ENCODE data around the gene KCND1.

Gene KCND1

DNA sequence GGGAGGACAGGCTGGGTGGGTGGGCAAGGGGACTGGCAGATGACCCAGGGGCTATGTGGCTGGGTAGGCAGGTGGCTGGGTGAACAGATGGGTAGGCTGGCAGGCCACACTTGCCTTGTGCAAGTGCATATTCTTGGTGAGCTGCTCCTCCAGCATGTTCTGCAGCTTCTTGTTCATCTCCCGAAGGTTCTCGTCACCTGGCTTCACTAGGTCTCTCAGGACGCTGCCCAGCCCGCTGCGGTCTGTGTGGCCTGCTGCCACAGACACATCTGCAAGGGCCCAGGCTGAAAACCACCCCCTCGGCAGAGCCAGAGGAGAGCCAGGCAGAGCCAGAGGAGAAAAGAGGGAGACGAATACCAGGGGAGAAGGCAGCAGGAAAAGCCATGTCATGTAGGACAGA is 3.4 kb upstream of the KCND1 start:
- DNase-seq (ENCODE audit: low spot score): no peak

- DNase-seq (ENCODE audit: low spot score): no peak
Measured at GRCh38 chrX:48974574-48974973, 2.9 kb upstream of the KCND1 start.

- DNase-seq (ENCODE audit: low spot score): no peak
Measured at GRCh38 chrX:48974033-48974432, 2.4 kb upstream of the KCND1 start.

GRCh38 chrX:48972220-48973164 is 848 bp upstream of the KCND1 start:
- DNase-seq (ENCODE audit: low spot score): peak; percentile 66

GRCh38 chrX:48969471-48969870 is 2.2 kb downstream of the KCND1 start:
- DNase-seq (ENCODE audit: low spot score): no peak

GRCh38 chrX:48968377-48968776 is 3.3 kb downstream of the KCND1 start:
- DNase-seq (ENCODE audit: low spot score): no peak

DNA sequence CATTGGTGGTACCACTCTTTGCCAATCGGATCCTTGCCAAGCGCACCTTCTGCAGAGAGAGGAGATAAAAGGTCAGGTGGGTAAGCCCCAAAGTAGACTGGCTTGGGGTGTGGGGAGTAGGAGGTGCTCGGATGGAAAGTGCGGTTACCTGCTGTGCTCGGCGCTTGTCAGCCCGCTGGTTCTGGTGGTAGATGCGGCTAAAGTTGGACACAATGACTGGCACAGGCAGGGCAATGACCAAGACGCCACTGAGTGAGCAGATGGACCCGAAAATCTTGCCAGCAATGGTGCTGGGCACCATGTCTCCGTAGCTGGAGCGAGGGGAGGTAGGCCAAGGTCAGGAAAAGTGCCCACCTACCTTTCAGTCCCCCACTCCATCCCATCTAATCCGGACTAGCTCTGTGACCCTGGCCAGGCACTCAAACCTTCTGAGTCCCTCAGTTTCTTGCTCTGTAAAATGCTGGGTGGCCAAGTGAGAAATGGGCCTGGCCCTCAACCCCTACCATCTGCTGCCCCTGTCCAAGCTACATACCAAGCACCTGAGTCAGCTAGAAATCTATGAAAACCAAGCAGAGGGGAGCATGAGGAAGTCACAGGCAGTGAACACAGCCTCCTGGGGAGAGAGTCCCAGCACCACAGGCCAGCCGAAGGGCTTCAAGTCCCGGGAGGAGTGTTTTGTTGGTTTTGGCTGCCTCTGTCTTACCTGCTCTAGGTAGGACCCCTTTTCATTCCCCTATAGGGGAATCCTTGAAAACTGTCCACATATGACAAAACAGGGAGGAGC is 4.7 kb downstream of the KCND1 start:
- no peak for DNase-seq (ENCODE audit: low spot score)

GRCh38 chrX:48965959-48966358 is 5.7 kb downstream of the KCND1 start:
- DNase-seq (ENCODE audit: low spot score): no peak

GRCh38 chrX:48961585-48962091 is 10.0 kb downstream of the KCND1 start:
- no peak for DNase-seq (ENCODE audit: low spot score)

DNA sequence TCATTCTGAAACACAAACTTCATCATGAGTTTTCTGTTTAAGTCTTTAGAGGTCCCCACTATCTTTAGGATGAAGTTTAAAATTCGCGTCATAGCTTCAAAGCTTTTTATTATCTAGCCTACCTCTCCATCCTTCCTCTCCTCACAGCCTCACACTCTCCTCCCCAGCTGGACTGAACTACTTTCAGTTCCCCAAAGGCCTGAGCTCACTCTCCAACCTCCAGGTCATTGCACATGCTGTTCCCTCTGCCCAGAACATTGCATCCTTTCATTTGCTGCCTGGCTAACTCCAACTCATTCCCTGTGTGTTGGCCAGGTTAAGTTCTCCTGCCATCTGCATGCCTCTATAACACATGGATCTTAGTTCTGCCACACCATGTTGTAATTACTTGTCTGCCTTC is 11.4 kb downstream of the KCND1 start:
- no peak for DNase-seq (ENCODE audit: low spot score)

- no peak for DNase-seq (ENCODE audit: low spot score)
Measured at GRCh38 chrX:48958635-48959094, 13.0 kb downstream of the KCND1 start.

DNA sequence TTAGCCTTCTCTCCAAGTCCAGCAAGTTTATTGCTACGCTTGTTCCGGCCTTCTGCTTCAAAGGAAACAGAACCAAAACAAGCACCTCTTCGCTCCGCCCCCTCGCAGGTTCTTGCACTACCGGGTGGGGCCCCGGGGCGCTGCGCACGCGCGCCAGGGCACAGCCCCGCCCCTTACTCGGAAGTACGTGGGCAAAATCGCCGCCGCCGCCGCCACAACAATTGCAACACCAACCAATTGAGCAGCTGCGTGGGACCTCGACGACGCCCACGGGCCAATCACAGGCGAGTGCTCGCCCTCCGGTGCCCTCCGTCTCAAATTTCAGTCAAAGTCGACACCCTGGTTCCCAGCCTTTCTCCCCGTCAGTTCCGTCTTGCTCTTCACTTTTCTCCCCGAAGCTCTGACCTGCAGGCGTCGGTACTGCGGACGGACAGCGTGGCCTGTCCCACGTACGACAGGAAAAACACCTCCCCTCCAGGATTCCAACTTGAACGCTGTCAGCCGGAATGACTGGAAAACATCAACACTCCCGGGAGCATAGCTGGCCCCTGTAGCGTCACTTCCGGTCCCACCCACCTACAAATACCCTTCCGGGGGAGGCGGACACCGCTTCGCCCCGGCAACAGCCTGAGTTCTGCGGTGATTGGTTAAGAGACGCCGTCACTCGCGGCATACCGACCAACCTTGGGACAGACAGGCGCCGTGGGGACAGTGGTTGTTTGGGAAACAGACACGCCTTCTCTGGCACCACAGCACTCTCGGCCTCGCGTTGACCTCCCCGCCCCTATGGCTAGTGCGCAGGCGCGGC is 13.6 kb downstream of the KCND1 start:
- peak; percentile 97 for DNase-seq (ENCODE audit: low spot score)

DNA sequence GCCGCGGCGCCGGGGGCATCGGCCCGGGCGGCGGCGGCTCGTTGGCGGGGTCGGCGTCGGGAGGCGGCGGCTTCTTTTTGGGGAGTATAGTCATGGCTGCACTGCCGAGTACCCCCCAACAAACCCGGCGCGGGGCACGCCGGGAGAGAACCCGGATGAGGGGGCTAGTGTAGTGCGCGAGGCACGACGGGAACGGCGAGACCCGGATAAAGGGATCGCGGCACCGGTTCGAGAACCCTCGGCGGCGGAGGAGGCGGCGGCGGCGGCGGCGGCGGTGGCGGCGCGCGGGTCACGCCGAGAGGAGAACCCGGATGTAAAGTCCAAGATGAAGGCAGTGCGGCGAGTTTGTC is 14.2 kb downstream of the KCND1 start, which contains the start of gene OTUD5:
Gene OTUD5 (minus strand): TSS at position 131 of the 350 bp plus-strand sequence. CDS start 37 bp downstream, at position 94.
- DNase-seq (ENCODE audit: low spot score): no peak

DNA sequence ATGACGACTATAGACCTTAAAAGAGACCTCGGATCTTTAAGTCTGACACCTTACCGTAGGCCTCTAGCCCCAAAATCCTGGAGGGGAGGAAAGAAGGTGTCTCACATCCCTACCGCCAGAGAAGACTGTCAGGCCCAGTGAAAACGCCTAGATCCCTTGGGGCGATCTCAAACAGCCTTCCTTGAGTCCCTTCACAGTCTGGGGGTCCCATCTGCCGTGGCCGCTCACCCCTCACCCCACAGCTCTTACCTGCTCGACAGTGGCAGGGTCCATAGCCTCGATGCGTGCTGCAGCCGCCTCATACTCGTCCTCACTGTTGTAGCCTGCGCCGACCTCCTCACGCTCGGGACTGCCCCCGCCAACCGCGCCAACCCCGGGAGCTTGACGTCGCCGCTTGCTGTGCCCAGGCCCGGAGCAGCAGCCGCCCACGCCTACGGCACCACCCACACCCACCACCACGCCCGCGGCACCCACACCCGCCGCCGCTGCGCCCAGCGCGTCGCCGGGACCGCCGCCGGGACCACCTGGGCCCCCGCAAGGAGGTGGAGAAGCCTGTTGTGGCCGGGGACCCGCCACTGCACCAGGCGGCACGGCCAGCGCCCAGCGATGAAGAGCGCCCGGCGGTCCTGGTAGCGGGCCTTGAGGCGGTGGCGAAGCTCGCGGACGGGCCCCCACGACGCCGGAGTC is 14.8 kb downstream of the KCND1 start:
- no peak for DNase-seq (ENCODE audit: low spot score)

DNA sequence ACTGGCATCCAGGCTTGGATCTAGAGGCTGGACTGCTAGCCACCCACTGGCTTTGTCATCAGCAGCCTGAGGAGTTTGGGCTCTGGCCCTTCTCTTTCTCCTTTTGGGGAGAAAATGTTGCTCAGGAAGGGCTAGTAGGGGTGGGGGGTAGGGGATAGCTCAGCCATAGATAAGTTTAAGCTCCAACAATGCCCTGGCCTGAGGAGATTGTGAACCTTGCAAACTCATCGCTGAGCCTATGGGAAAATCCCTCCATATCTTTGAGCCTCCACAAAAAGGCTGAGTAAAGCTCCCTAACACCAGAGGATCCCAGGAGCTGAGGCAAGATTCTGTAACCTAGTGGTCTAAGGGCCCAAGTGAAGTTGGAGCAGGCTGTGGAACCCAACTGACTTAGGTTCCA is 23.1 kb downstream of the KCND1 start:
- DNase-seq (ENCODE audit: low spot score): no peak

DNA sequence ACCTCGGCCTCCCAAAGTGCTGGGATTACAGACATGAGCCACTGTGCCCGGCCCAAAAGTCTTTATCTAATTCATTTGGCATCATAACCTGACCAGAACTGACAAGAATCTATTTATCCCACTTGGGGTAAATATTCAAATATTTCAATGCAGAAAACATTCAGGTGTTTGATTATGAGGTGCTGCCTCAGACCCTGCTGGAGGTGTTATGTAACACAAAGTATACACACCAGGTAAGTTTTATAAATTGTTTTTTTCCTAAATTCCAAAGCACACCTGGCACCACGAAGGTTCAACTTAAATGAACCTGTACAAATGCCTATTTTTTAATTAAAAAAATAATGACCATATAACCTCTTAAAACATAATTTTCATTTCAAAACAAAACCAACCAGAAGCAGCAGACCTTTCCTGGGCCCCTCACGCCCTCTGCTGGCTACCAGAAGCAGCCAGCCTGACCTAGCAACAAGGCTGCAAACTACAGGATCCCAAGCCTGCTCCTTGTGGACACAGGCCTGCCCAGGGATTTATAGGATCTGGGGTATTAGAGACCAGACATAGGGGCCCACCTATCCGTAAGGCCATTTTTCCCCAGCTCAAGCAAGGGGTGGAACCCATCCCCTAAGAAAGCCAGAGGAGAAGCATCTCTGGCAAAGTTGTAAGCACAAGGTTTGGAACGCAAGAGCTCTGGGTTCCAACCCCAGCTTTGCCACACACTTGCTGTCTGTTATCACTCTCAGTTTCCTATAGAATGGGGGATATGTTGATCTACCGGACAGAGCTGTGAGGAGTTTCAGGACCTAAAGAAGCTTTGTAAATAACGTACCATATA is 25.9 kb downstream of the KCND1 start:
- DNase-seq (ENCODE audit: low spot score): peak; percentile 35

DNA sequence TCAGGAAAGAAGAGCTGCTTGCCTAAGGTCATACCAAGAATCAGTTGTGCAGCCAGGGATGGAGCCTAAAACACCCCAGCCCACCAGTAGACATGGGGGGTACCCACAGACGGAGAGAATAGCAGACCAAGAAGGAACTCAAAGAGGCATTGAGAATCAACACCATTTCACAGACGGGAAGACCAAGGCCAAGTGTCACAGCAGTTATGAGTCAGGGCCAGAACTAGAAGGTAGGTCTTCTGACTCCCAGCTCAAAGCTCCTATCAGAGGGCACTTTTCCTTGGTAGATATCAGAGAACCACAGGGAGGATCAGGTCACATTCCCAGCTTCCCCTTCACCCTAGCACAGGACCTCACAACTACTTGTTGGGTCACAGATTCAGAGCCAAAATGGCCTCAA is 28.7 kb downstream of the KCND1 start:
- no peak for DNase-seq (ENCODE audit: low spot score)

- no peak for DNase-seq (ENCODE audit: low spot score)
Measured at GRCh38 chrX:48940404-48940955, 31.2 kb downstream of the KCND1 start.

DNA sequence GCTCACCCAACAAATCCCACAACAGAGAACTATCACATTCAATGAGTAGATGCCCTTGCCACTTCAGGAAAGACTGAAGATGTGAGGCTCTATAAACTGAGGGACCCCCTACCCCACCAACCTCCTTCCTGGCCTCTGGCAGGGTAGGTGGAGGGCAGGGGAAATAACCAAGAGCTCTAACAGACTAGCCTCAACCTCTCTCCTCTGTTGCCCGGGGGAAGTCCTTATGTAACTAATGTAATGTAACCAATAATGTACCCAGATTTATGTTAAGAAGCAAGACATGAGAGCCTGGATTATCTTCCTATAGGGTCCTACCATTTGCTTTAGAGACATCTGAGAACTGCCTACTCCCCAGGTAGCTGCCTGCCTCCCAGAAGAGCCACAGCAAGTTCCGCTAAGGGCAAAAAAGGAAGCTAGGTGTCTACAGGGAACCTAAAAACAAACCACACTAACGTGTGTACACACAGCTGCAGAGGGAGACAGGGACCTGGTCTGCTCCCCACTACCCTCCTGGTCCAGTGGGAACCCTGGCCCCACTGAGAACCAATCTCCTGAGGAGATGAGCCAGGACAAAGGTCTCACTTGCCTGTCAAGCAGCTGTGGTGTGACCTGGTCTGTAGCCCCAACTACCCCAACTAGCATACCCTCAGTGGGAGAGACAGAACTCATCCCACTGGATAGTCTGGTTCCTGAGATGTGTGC is 32.0 kb downstream of the KCND1 start:
- no peak for DNase-seq (ENCODE audit: low spot score)
